ENCODE data around the gene RELN. TPM values are rescaled to one million over a fixed set of nuclear protein-coding genes. Genes with fewer than 3 reads are reported as not detected.

The RELN gene
- total RNA-seq, 2 experiments from 2014 or later = not detected

DNA sequence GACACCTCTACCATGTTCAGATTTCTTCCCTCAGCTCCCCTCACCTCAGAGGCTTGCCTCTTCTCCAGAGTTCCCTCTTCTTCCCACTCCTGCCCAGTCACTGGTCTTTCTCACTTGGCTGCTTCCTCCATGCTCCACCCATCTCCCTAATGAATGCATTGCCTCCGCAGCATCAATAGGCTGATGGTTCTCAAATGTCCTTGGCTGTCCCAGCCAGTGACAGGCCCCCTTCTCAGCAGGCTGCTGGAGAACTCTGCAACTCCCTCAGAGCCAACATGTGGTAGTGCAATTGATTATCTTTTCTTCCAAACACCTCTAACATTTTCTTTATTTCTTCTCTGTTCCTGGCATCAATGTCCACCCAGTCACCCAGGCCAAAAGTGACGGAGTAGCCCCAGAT lies 218.2 kb downstream of the RELN start:
- TF ChIP-seq, protein P1, sequence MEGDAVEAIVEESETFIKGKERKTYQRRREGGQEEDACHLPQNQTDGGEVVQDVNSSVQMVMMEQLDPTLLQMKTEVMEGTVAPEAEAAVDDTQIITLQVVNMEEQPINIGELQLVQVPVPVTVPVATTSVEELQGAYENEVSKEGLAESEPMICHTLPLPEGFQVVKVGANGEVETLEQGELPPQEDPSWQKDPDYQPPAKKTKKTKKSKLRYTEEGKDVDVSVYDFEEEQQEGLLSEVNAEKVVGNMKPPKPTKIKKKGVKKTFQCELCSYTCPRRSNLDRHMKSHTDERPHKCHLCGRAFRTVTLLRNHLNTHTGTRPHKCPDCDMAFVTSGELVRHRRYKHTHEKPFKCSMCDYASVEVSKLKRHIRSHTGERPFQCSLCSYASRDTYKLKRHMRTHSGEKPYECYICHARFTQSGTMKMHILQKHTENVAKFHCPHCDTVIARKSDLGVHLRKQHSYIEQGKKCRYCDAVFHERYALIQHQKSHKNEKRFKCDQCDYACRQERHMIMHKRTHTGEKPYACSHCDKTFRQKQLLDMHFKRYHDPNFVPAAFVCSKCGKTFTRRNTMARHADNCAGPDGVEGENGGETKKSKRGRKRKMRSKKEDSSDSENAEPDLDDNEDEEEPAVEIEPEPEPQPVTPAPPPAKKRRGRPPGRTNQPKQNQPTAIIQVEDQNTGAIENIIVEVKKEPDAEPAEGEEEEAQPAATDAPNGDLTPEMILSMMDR (IDR thresholded peaks at IDR 0.05) = no peak
- intact Hi-C loops (cut with DNase I, micrococcal nuclease) = no loop called here
- ATAC-seq (ENCODE audit: poor library complexity) (no peak), DNase-seq (no peak)
- no peaks in the 10 kb centered on the region for H3K36me3 Mint-ChIP-seq (ENCODE audit: low read depth)
- Histone ChIP-seq H3K36me3 (ENCODE audit: insufficient read depth, low read length) (no peaks in the 10 kb centered on the region), H3K4me1 (ENCODE audit: insufficient read depth, low read length) (no peaks in the 10 kb centered on the region), H3K4me3 (ENCODE audit: low read length) (no peak overlapping the region), H3K27me3 (ENCODE audit: control insufficient read depth in 1 of 2, insufficient read depth in 2 of 2, low read length in 2 of 2) (peaks cover 0 to 2% of the 10 kb centered on the region in 2 experiments), H3K27ac (ENCODE audit: low read depth in 1 of 2, low read length in 2 of 2) (no peak overlapping the region), H3K9me3 (ENCODE audit: control insufficient read depth in 1 of 2, insufficient read depth in 1 of 2, low read length in 2 of 2) (no peaks in the 10 kb centered on the region)
- peaks cover 6% of the 10 kb centered on the region for H3K27me3 Mint-ChIP-seq
- no peaks in the 10 kb centered on the region for H3K9me3 Mint-ChIP-seq
- ChIA-PET POLR2A (no interaction called here), CTCF (no interaction called here)
- no peak overlapping the region for H3K27ac Mint-ChIP-seq
- H3K4me3 Mint-ChIP-seq = no peak overlapping the region
- no peaks in the 10 kb centered on the region for H3K4me1 Mint-ChIP-seq (ENCODE audit: low read depth)

DNA sequence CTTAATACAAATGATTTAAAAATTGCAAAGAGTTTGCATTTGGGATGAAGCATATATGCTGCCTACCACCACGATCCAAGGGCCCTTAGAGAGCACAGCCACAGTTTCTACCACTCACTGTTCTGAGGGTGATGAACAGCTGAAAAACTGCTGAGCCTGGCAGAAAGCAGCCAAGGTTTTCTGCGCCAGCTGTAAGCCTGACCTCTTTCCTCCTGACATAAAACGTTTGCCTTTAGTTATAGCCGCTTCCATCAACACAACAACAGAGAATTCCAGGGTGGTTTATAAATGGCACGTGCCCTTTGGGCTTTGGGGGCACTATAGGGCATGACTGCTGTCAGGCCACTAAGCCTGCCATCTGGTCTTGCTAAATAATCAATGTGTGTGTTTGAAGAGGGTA lies 222.8 kb downstream of the RELN start:
- Mint-ChIP-seq H3K36me3 (ENCODE audit: low read depth) (no peaks in the 10 kb centered on the region), H3K9me3 (no peaks in the 10 kb centered on the region), H3K27me3 (peaks cover 6% of the 10 kb centered on the region), H3K4me1 (ENCODE audit: low read depth) (no peaks in the 10 kb centered on the region), H3K27ac (no peak overlapping the region), H3K4me3 (no peak overlapping the region)
- H3K4me3 ChIP-seq (ENCODE audit: low read length) = no peak overlapping the region
- no peak for DNase-seq
- intact Hi-C loops (cut with DNase I, micrococcal nuclease) = no loop called here
- no peak overlapping the region for H3K27ac ChIP-seq (ENCODE audit: low read depth in 1 of 2, low read length in 2 of 2)
- no peak for ATAC-seq (ENCODE audit: poor library complexity)
- H3K27me3 ChIP-seq (ENCODE audit: control insufficient read depth in 1 of 2, insufficient read depth in 2 of 2, low read length in 2 of 2) = no peaks in the 10 kb centered on the region
- CTCF ChIA-PET = no interaction called here
- H3K36me3 ChIP-seq (ENCODE audit: insufficient read depth, low read length) = no peaks in the 10 kb centered on the region
- POLR2A ChIA-PET = no interaction called here
- H3K9me3 ChIP-seq (ENCODE audit: control insufficient read depth in 1 of 2, insufficient read depth in 1 of 2, low read length in 2 of 2) = no peaks in the 10 kb centered on the region
- H3K4me1 ChIP-seq (ENCODE audit: insufficient read depth, low read length) = no peaks in the 10 kb centered on the region
- TF ChIP-seq, protein P1 (IDR thresholded peaks at IDR 0.05) = no peak

DNA sequence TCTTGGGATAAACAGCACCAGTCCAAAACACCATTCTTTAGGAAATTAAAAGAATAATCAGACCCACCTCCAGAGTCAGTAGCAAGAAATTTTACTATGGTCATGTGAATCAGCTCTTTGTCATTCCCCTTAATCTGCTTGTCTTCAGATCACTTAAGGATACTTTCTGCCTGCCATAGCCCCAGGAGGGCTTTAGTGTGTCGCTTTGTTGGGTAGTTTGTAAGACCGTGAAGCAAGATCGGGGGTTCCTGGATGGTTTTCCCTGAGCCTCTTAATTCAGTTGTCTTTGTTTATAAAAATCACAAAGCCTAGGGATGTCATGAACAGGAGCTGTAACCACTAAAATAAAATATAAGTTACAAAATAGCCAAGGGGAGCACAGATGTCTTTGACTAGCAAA lies 223.6 kb downstream of the RELN start:
- H3K4me3 ChIP-seq (ENCODE audit: low read length) = no peak overlapping the region
- no peaks in the 10 kb centered on the region for H3K4me1 Mint-ChIP-seq (ENCODE audit: low read depth)
- no peak for DNase-seq
- no peak for ATAC-seq (ENCODE audit: poor library complexity)
- no peaks in the 10 kb centered on the region for H3K4me1 ChIP-seq (ENCODE audit: insufficient read depth, low read length)
- no peaks in the 10 kb centered on the region for H3K36me3 ChIP-seq (ENCODE audit: insufficient read depth, low read length)
- H3K4me3 Mint-ChIP-seq = no peak overlapping the region
- POLR2A ChIA-PET = no interaction called here
- intact Hi-C loops (cut with DNase I, micrococcal nuclease) = no loop called here
- CTCF ChIA-PET = no interaction called here
- no peaks in the 10 kb centered on the region for H3K9me3 ChIP-seq (ENCODE audit: control insufficient read depth in 1 of 2, insufficient read depth in 1 of 2, low read length in 2 of 2)
- H3K9me3 Mint-ChIP-seq = no peaks in the 10 kb centered on the region
- TF ChIP-seq, protein P1 (IDR thresholded peaks at IDR 0.05) = no peak
- H3K27ac ChIP-seq (ENCODE audit: low read depth in 1 of 2, low read length in 2 of 2) = no peak overlapping the region
- H3K27me3 ChIP-seq (ENCODE audit: control insufficient read depth in 1 of 2, insufficient read depth in 2 of 2, low read length in 2 of 2) = no peaks in the 10 kb centered on the region
- no peaks in the 10 kb centered on the region for H3K36me3 Mint-ChIP-seq (ENCODE audit: low read depth)
- no peak overlapping the region for H3K27ac Mint-ChIP-seq
- no peaks in the 10 kb centered on the region for H3K27me3 Mint-ChIP-seq

Data from CD4-positive, alpha-beta T cell (primary cell).